Measurements from ENCODE around the gene GREM2. TPM values are rescaled to one million over a fixed set of nuclear protein-coding genes. Genes with fewer than 3 reads are reported as not detected.

GREM2 gene
- total and polyA plus RNA-seq, 2 experiments from 2014 or later, result 0.18 to 0.21 TPM

- no peak for TF ChIP-seq ZNF462 (CRISPR knock-in tag; IDR thresholded peaks at IDR 0.05)
- TF ChIP-seq EZH2 (IDR thresholded peaks at IDR 0.05; ENCODE audit: low read depth, unreplicated experiment), result no peak
- TF ChIP-seq STAT1 (IDR thresholded peaks at IDR 0.05; ENCODE audit: unreplicated experiment), result no peak
- TF ChIP-seq ZNF114 (CRISPR knock-in tag; IDR thresholded peaks at IDR 0.05), result no peak
- no peak for TF ChIP-seq ZNF331 (CRISPR knock-in tag; IDR thresholded peaks at IDR 0.05; ENCODE audit: low read depth)
- no peak for TF ChIP-seq POLR2AphosphoS5 (IDR thresholded peaks at IDR 0.05; ENCODE audit: low read depth)
- no peak for TF ChIP-seq ETS1 (IDR thresholded peaks at IDR 0.05)
These were observed 136.1 kb downstream of the GREM2 start (continued) for GRCh38 chr1:240475832-240476231.

GRCh38 chr1:240474133-240474614, 137.8 kb downstream of the GREM2 start:
- H3K79me2 ChIP-seq (replicated peaks; ENCODE audit: insufficient read depth), result no peaks in the 10 kb centered on the region
- no peaks in the 10 kb centered on the region for H3K4me1 ChIP-seq (ENCODE audit: insufficient read depth)
- no peaks in the 10 kb centered on the region for H3K27me3 ChIP-seq (ENCODE audit: insufficient read depth)
- no peaks in the 10 kb centered on the region for H3F3A ChIP-seq (replicated peaks; ENCODE audit: low read depth)
- H3K27ac ChIP-seq (ENCODE audit: low read depth), result no peak overlapping the region
- Mint-ChIP-seq H3K4me1 (peaks cover 3% of the 10 kb centered on the region; the same call in 2 of the 3 replicates), H3K4me3 (no peak overlapping the region), H3K27me3 (ENCODE audit: insufficient read depth, low read depth, poor library complexity) (peaks cover 3% of the 10 kb centered on the region), H3K9me3 (no peaks in the 10 kb centered on the region), H3K36me3 (ENCODE audit: low read depth) (no peaks in the 10 kb centered on the region), H3K27ac (no peak overlapping the region)
- H3K4me2 ChIP-seq, result no peak overlapping the region
- H3K4me3 ChIP-seq, result no peak overlapping the region
- H4K20me1 ChIP-seq (replicated peaks; ENCODE audit: insufficient read depth), result no peaks in the 10 kb centered on the region
- ATAC-seq (no peak), DNase-seq (ENCODE audit: low spot score) (no peak)
- no peaks in the 10 kb centered on the region for H3K9me2 ChIP-seq (ENCODE audit: insufficient read depth)
- H3K36me3 ChIP-seq (ENCODE audit: insufficient read depth), result no peaks in the 10 kb centered on the region
- no peak overlapping the region for H2AFZ ChIP-seq
- TF ChIP-seq JUNB (IDR thresholded peaks at IDR 0.05; ENCODE audit: unreplicated experiment) (no peak), EZH2 (IDR thresholded peaks at IDR 0.05; ENCODE audit: low read depth, unreplicated experiment) (no peak), REST (IDR thresholded peaks at IDR 0.05; ENCODE audit: unreplicated experiment) (no peak), POLR2AphosphoS5 (IDR thresholded peaks at IDR 0.05; ENCODE audit: low read depth) (no peak), ETS1 (IDR thresholded peaks at IDR 0.05) (no peak)
